Jurkat, Clone E6-1 (cell line): ENCODE results near the gene SEPHS2.
"Not testable (repeated sequence)": the region's sequence is repeated elsewhere in the genome, so short reads cannot be mapped to it uniquely, and the experiment has no call there.

Experiments
- DNase-seq: peaks from one replicate; pipeline ENCODE4 v3.0.0-alpha.2; 2011; ENCODE audit warnings: low read depth, low spot score
- H3K4me3 ChIP-seq: 2 replicates; pipeline ENCODE4 v1.5.1; 2011; ENCODE audit warnings: mild to moderate bottlenecking, low read length, control low read depth, moderate library complexity

The SEPHS2 gene

DNA sequence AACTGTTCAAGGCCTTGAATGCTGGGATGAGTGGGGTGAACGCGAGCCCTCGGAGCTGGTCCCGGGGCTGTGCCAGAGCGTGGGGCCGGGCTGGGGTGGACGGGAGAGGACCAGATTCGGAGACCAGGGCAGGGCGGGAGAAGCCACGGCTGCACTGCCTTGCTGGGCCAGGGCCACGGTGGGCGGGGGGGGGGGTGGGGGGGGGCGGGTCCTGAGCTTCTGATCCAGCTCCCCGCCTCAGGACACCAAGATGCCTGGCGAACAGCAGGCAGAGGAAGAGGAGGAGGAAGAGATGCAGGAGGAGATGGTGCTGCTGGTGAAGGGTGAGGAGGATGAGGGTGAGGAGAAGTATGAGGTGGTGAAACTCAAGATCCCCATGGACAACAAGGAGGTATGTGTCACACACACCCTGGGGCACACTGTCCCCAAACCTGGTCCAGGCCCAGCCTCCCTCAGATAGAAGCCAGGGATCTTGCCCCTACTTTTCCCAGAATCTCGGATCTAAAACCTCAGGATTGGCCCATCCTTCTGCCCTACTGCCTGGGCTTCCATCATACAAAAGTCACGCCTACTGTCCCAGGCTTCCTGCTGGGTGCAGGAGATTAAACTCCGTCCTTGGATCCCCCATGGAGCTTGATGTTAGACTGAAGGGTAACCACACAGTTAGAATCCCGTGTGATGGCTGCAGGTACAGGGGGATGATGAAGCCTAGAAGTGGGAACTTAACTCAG, 37.7 kb downstream of the SEPHS2 start:
- H3K4me3 ChIP-seq: peak overlapping the region; percentile 74
- no peak for DNase-seq

DNA sequence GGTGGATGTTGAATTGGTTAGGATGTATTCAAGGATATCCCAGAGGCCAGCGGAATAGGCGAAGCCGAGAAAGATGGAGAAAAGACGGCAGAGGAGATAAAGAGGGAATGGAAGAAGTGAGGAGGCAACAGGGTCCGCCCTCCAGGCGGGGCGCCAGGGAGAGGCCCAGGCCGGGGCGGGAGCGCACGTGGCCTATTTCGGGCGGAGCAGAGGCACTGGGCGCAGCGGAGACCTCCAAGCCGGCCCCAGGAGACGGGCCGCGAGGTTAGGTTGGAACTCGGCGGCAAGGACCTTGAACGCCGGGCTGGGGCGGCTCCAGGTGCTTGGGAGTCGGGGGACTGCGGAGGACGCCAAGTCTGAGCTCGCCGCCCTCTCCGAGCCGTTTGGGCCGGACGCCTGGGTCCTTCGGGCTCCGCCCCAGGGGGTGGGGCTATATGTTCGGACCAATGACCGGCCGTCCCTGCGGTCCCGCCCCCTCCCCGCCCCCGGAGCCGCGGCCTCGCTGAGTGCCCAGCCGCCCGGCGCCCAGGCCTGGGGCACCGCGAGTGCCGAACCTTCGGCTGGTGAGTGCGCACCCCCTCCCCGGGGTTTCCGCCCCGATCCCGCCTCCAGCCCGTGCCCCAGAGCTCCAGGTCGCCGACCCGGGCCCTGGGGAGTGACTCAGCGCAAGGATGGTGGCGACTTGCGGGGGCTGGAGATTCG, 38.4 kb downstream of the SEPHS2 start, which contains the start of gene ZNF771:
ZNF771 (plus strand) TSS at position 505 of the 702 bp plus-strand sequence. CDS start 448 bp downstream, outside the sequence.
- peak; percentile 67 for DNase-seq
- peak within 1 kb of the TSS; percentile 74 for H3K4me3 ChIP-seq

GRCh38 chr16:30406795-30407101, 38.9 kb downstream of the SEPHS2 start:
- DNase-seq: no peak
- H3K4me3 ChIP-seq: peak overlapping the region; percentile 74

DNA sequence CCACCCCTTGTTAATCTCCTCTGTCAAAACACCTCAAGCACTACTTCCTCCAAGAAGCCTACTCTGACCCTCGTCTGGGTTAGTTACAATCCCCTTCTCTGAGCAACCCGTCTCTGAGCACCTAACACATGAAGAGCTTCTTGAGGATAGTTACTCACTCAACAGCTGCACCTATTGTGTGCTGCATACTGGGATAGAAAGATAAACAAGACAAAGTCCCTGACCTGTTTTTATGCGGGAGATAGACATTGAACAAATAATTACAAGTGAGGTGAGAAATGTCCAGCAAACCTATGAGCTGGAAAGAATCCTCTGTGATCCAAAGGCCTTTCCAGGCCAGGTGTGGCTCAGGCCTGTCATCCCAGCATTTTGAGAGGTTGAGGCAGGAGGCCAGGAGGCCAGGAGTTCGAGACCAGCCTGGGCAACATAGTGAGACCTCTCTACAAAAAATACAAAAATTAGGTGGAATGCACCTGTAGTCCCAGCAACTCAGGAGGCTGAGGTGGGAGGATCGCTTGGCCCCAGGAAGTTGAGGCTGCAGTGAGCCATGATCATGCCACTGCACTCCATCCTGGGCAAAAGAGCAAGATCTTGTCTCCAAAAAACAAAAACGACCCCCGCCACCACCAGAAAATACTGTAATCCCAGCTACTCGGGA, 43.8 kb downstream of the SEPHS2 start:
- DNase-seq: no peak
- no peak overlapping the region for H3K4me3 ChIP-seq

GRCh38 chr16:30399435-30400186, 46.1 kb downstream of the SEPHS2 start:
- peak overlapping the region; percentile 18 for H3K4me3 ChIP-seq
- DNase-seq: no peak

DNA sequence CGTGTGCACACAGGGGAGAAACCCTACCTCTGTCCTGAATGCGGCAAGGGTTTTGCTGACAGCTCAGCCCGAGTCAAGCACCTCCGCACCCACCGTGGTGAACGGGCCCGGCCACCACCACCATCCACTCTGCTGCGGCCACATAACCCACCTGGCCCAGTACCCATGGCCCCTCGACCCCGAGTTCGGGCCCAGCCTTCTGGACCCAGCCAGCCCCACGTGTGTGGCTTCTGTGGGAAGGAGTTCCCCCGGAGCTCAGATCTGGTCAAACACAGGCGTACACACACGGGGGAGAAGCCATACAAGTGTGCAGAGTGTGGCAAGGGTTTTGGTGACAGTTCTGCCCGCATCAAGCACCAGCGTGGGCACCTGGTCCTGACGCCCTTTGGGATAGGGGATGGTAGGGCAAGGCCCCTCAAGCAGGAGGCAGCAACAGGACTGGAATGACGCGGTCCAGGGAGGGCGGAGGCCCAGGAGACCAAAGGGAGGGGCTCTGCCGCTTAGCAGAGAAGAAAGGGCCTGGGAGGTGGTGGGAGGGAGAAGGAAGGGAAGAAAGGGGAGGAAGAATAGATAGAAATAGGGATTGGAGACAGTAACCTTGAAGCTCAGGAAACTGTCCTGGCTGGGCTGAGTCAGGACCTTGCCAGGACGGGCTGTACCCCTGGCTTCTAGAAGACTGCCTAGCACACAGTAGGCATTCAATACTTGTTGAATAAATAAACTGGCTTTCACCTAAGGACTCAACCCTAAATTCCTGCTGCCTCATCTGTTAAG, 46.8 kb downstream of the SEPHS2 start:
- H3K4me3 ChIP-seq: no peak overlapping the region
- no peak for DNase-seq

GRCh38 chr16:30397776-30398660, 47.7 kb downstream of the SEPHS2 start:
- no peak overlapping the region for H3K4me3 ChIP-seq
- no peak for DNase-seq

DNA sequence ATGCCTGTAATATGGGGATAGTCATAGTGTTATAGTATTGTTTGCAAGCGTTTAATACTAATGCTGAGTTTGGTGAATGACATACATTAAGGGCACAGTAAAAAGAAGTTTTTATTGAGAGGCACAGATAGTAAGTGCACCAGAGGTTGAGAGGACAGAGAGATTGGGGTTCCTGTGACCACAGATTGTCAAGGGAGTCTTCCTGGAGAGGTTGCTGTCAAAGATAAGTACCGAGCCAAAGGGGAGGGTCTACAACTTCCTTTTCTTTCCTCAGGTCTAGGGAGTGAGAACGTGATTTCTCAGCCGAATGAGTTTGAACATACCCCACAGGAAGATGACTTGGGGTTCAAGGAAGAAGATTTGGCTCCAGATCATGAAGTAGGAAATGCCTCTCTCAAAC, 48.6 kb downstream of the SEPHS2 start:
- DNase-seq: no peak
- H3K4me3 ChIP-seq: no peak overlapping the region

- not testable (repeated sequence) for H3K4me3 ChIP-seq, DNase-seq
These were observed 49.0 kb downstream of the SEPHS2 start for GRCh38 chr16:30396627-30397026.

- DNase-seq: no peak
- peak overlapping the region; percentile 78 for H3K4me3 ChIP-seq
These were observed 49.6 kb downstream of the SEPHS2 start for GRCh38 chr16:30395992-30396585.

DNA sequence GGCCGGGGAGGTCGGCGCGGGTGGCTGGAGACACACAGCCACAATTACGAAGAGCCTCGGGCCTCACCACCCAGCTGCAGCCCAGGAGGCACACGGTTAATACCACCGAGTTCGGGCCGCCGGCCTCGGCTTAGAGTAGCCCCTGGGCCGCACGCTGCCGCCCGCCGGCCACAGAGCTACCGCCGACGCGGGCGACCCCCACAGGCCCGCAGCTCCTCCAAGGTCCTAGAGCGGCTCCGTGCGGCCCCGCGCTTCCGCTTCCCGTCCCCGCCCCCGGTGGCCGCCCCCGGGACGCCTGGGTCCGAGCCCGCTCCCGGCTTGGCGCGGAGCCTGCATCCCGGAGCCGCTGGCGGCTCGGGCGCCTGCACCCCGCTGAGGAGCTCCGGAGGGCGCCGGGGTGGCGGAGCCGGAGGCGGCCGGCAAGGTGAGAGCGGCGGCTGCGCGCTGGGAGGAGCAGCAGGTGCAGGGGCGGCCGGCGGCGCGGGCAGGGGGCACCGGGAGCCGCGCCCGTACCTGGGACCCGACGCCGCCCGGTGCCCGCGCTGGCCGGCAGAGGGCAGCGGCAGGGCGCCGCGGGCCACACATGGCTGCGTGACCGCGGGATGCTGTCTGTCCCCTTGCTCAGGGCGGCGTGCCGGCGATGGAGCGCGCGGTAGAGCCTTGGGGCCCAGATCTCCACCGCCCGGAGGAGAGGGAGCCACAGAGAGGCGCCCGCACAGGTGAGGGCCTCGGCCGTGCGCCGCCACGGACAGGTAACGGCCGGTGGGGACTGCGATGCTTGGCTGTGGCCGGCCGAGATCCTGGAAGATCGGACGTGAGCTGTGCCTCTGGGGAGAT, 50.3 kb downstream of the SEPHS2 start, which contains the start of gene ZNF48:
ZNF48 (plus strand) TSS at position 266 of the 837 bp plus-strand sequence; CDS start at position 641, 375 bp downstream.
- DNase-seq: no peak
- peak within 1 kb of the TSS; percentile 78 for H3K4me3 ChIP-seq

GRCh38 chr16:30394592-30395154, 51.0 kb downstream of the SEPHS2 start:
- no peak for DNase-seq

More at GRCh38 chr16:30394592-30395154, 51.0 kb downstream of the SEPHS2 start:
- peak overlapping the region; percentile 78 for H3K4me3 ChIP-seq
